SK-N-MC (cell line): ENCODE results near the gene FAM98A.

Experiments used
- EZH2 ChIP-seq: fragments of 200-600 bp; sonication (generic); IDR thresholded peaks from one replicate; pipeline ENCODE4 v1.6.1; 2017; ENCODE audit warnings: antibody characterized with exemption
- FOXP2 ChIP-seq: optimal IDR thresholded peaks from 2 replicates; pipeline ENCODE3; 2011; ENCODE audit warnings: mild to moderate bottlenecking, moderate library complexity; ENCODE audit not compliant: insufficient read depth; ENCODE audit errors: extremely low read length, control extremely low read depth

GRCh38 chr2:33628031-33628827 lies 29.1 kb upstream of the FAM98A start:
- TF ChIP-seq FOXP2 (no peak), EZH2 (no peak)
